Progenitor cell of endocrine pancreas (in vitro differentiated cells): ENCODE data around the gene CLIC2. TPM values are rescaled to one million over a fixed set of nuclear protein-coding genes. Genes with fewer than 3 reads are reported as not detected.

Source experiments
- DNase-seq: peaks from one replicate; pipeline ENCODE4 v3.0.0; 2021; ENCODE audit warnings: low spot score; ENCODE audit not compliant: unreplicated experiment
- H3K27ac Mint-ChIP-seq: 2 replicates; pipeline ENCODE4 v1.8.0; 2021; ENCODE audit warnings: mild to moderate bottlenecking, moderate library complexity, mixed read lengths
- H3K27me3 Mint-ChIP-seq: 2 replicates; pipeline ENCODE4 v1.8.0; 2021; ENCODE audit warnings: mixed read lengths
- H3K36me3 Mint-ChIP-seq: 2 replicates; pipeline ENCODE4 v1.8.0; 2022; ENCODE audit warnings: mixed read lengths; ENCODE audit not compliant: insufficient read depth
- H3K4me1 Mint-ChIP-seq: 2 replicates; pipeline ENCODE4 v1.8.0; 2021; ENCODE audit warnings: low read depth, mixed read lengths
- H3K4me3 Mint-ChIP-seq: 2 replicates; pipeline ENCODE4 v1.8.0; 2021; ENCODE audit warnings: low read depth, mild to moderate bottlenecking, moderate library complexity, mixed read lengths
- H3K9me3 Mint-ChIP-seq: 2 replicates; pipeline ENCODE4 v1.8.0; 2021; ENCODE audit warnings: low read depth, mixed read lengths
- CTCF ChIP-seq: fragments of 200-600 bp; sonication (generic); IDR thresholded peaks from one replicate; pipeline ENCODE4 v1.5.0; 2021; ENCODE audit warnings: antibody characterized with exemption, mild to moderate bottlenecking; ENCODE audit not compliant: unreplicated experiment
- total RNA-seq: library from RNA; stranded (reverse); gene quantifications from 2 replicates; pipeline ENCODE4 v1.2.1, GENCODE V29; 2021

Gene CLIC2
- total RNA-seq, 1 donor from 2014 or later = 0.93 TPM

- H3K27me3 Mint-ChIP-seq = no peaks in the 10 kb centered on the region
- TF ChIP-seq CTCF = peak; percentile 9
- peaks cover 7% of the 10 kb centered on the region for H3K4me1 Mint-ChIP-seq
- peaks cover 14% of the 10 kb centered on the region for H3K9me3 Mint-ChIP-seq
- peak; percentile 12 for DNase-seq
- peak within 1 kb of the TSS; percentile 86 for H3K4me3 Mint-ChIP-seq
- H3K36me3 Mint-ChIP-seq = peaks cover 2% of the 10 kb centered on the region
- H3K27ac Mint-ChIP-seq = peak within 1 kb of the TSS; percentile 88
Observed at GRCh38 chrX:155263854-155264628, 70.4 kb downstream of the CLIC2 start, which contains the start of gene RAB39B. Gene RAB39B, minus strand, starts transcription at chrX:155264491. Its CDS starts 203 bp downstream, at chrX:155264288.

GRCh38 chrX:155262970-155263754 lies 71.3 kb downstream of the CLIC2 start:
- Mint-ChIP-seq H3K27me3 (no peaks in the 10 kb centered on the region), H3K9me3 (peaks cover 9% of the 10 kb centered on the region), H3K4me3 (peak overlapping the region; percentile 86), H3K4me1 (peaks cover 7% of the 10 kb centered on the region), H3K36me3 (peaks cover 2% of the 10 kb centered on the region), H3K27ac (no peak overlapping the region)
- no peak for TF ChIP-seq CTCF
- no peak for DNase-seq

GRCh38 chrX:155259752-155260151 lies 74.7 kb downstream of the CLIC2 start:
- H3K4me3 Mint-ChIP-seq = no peak overlapping the region
- TF ChIP-seq CTCF = no peak
- peaks cover 7% of the 10 kb centered on the region for H3K4me1 Mint-ChIP-seq
- peaks cover 2% of the 10 kb centered on the region for H3K36me3 Mint-ChIP-seq
- H3K27ac Mint-ChIP-seq = no peak overlapping the region
- H3K9me3 Mint-ChIP-seq = peaks cover 5% of the 10 kb centered on the region
- no peaks in the 10 kb centered on the region for H3K27me3 Mint-ChIP-seq
- no peak for DNase-seq

- Mint-ChIP-seq H3K36me3 (no peaks in the 10 kb centered on the region), H3K27me3 (no peaks in the 10 kb centered on the region), H3K4me1 (no peaks in the 10 kb centered on the region), H3K4me3 (no peak overlapping the region), H3K27ac (no peak overlapping the region), H3K9me3 (peaks cover 17% of the 10 kb centered on the region)
- DNase-seq = no peak
- TF ChIP-seq CTCF = no peak
Observed at GRCh38 chrX:155251391-155251790, 83.0 kb downstream of the CLIC2 start.

GRCh38 chrX:155247497-155247896 lies 86.9 kb downstream of the CLIC2 start:
- Mint-ChIP-seq H3K4me3 (no peak overlapping the region), H3K4me1 (no peaks in the 10 kb centered on the region), H3K36me3 (peaks cover 4% of the 10 kb centered on the region), H3K27me3 (no peaks in the 10 kb centered on the region), H3K9me3 (peaks cover 23% of the 10 kb centered on the region), H3K27ac (no peak overlapping the region)
- TF ChIP-seq CTCF = no peak
- no peak for DNase-seq
